GM12892 (cell line): Measurements from ENCODE around the gene NTN3.

Source experiments
- POLR2A ChIP-seq: IDR thresholded peaks from 2 replicates; pipeline ENCODE4 v1.6.1; 2011; ENCODE audit warnings: low read depth, low read length, control low read depth
- POLR2AphosphoS5 ChIP-seq: IDR thresholded peaks from 2 replicates; pipeline ENCODE4 v1.6.1; 2011; ENCODE audit warnings: low read depth, low read length, control low read depth
- TAF1 ChIP-seq: IDR thresholded peaks from 2 replicates; pipeline ENCODE4 v1.6.1; 2011; ENCODE audit warnings: low read depth, mild to moderate bottlenecking, control low read depth, low read length, borderline replicate concordance

DNA sequence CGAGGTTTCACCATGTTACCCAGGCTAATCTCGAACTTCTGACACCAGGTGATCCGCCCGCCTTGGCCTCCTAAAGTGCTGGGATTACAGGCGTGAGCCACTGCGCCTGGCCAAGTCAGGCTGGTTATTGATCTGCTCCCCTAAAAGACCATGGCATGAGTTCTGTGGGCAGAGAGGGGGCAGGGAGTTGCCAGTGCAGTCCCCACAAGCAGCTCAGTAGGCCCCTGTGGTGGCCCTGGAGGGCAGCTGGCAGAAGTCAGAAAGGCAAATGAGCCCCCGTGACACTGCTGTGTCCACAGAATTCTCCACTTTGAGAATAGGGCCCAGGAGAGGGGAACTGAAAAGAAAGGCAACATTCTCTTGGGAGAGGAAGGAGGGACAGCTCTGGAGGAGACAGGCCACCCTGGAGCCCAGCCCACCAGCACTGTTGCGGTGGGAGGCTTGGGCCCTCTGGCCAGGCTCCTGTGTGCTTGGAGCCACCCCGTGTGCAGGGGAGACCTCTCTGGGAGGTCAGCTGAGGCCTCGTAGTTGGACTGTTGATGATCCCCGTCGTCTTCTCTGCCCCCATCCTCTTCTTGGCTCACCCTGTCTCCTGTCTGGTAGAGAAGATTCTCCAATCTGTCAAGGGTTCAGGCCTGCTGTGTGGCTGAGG lies 47.0 kb downstream of the NTN3 start:
- TF ChIP-seq POLR2AphosphoS5 (no peak), POLR2A (no peak), TAF1 (no peak)
